Sigmoid colon (tissue), 4 donors: Measurements from ENCODE around the gene GGT6.

Source experiments
- EP300 ChIP-seq, 4 donors: sonication (generic); formaldehyde crosslinking; IDR thresholded peaks; one replicate each; pipeline ENCODE4 v1.6.1; 2017; ENCODE audit warnings: antibody characterized with exemption in 4 of 4
- POLR2A ChIP-seq, 2 donors: fragments of 450-650 bp; IDR thresholded peaks; one replicate each; pipeline ENCODE4 v1.6.1; 2016; ENCODE audit warnings: antibody characterized with exemption in 2 of 2, mild to moderate bottlenecking in 2 of 2, moderate library complexity in 2 of 2
- TF ChIP-seq, protein P1 (sequence below), 4 experiments: fragments of 450-650 bp in 3 of 4; fragments of 200-600 bp in 1 of 4; IDR thresholded peaks; one replicate each; pipeline ENCODE4 v1.5.1; 2016 to 2019; ENCODE audit warnings: antibody characterized with exemption in 4 of 4, mild to moderate bottlenecking in 3 of 4, moderate library complexity in 2 of 4

DNA sequence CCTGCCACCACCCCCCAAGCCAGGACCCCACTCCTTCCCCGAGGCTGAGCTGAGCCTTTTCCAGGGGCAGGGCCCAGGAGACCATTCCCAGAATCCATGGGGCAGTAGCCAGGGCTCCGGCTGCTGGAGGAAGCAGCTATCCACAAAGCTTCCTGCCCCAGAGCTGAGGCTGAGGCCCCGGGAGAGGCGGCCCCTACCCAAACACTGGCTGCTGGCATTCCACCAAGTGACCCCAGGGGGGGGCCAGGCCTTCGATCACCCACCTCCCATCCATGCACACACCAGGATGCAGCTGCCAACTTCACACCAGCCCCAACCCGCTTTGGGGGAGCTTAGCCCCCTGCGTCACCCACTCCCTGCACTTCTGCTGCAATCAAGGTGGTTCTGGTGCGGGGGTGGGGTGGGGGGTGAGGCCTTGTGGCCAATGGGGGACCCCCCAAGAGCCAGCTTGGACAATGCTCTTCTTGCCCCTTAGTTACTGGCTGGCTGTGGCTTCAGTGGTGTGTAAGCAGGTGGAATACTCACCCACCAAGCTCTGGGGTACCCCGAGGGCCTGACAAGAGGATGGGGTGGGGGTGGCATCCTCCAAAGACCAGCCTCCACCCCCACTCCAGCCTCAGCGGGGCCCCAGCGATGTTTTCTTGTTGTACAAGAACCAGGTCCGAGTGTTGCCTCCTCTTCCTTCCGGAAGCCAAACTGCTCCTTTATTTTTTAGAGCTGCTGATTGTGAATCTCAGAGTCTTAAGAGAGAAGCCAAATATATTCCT lies 22.0 kb downstream of the GGT6 start:
- TF ChIP-seq, protein P1, sequence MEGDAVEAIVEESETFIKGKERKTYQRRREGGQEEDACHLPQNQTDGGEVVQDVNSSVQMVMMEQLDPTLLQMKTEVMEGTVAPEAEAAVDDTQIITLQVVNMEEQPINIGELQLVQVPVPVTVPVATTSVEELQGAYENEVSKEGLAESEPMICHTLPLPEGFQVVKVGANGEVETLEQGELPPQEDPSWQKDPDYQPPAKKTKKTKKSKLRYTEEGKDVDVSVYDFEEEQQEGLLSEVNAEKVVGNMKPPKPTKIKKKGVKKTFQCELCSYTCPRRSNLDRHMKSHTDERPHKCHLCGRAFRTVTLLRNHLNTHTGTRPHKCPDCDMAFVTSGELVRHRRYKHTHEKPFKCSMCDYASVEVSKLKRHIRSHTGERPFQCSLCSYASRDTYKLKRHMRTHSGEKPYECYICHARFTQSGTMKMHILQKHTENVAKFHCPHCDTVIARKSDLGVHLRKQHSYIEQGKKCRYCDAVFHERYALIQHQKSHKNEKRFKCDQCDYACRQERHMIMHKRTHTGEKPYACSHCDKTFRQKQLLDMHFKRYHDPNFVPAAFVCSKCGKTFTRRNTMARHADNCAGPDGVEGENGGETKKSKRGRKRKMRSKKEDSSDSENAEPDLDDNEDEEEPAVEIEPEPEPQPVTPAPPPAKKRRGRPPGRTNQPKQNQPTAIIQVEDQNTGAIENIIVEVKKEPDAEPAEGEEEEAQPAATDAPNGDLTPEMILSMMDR (IDR thresholded peaks at IDR 0.05) = no peak
- TF ChIP-seq EP300 (IDR thresholded peaks at IDR 0.05) = no peak
- TF ChIP-seq POLR2A (IDR thresholded peaks at IDR 0.05) = no peak
